A673 (cell line): ENCODE results near the gene KCTD16.

Experiments
- CTCF ChIP-seq: fragments of 300-800, 200-600 bp; sonication (generic); conservative IDR thresholded peaks from 2 replicates; pipeline ENCODE4 v1.5.1; 2017; ENCODE audit warnings: low read depth, mild to moderate bottlenecking, antibody characterized with exemption, low read length, moderate library complexity, mixed read lengths
- EZH2 ChIP-seq: fragments of 200-600 bp; sonication (generic); IDR thresholded peaks from 2 replicates; pipeline ENCODE4 v1.6.1; 2017; ENCODE audit warnings: borderline replicate concordance, low read depth, mild to moderate bottlenecking, mixed read lengths, antibody characterized with exemption, low read length; ENCODE audit not compliant: poor library complexity, severe bottlenecking

GRCh38 chr5:144463481-144464223, 293.0 kb downstream of the KCTD16 start:
- no peak for TF ChIP-seq CTCF
- TF ChIP-seq EZH2 = no peak
